Measurements from ENCODE around the gene AVPR2.

The AVPR2 gene

GRCh38 chrX:153865321-153865580, 39.2 kb upstream of the AVPR2 start:
- H3K4me1 ChIP-seq (ENCODE audit: control insufficient read depth, insufficient read depth, low read length): peaks cover 6% of the 10 kb centered on the region; the same call in 1 of the 2 replicates
- H3K36me3 ChIP-seq (ENCODE audit: control insufficient read depth, insufficient read depth, low read length): peaks cover 9% of the 10 kb centered on the region
- H3K9me3 ChIP-seq (ENCODE audit: control insufficient read depth, insufficient read depth, low read length): peaks cover 39% of the 10 kb centered on the region
- no peak overlapping the region for H3K4me3 ChIP-seq (ENCODE audit: low read depth, low read length)
- H3K27ac ChIP-seq (ENCODE audit: low read depth, low read length): no peak overlapping the region
- no peak overlapping the region for H3K9ac ChIP-seq (ENCODE audit: low read depth, low read length)
- no peaks in the 10 kb centered on the region for H3K27me3 ChIP-seq (ENCODE audit: control insufficient read depth, insufficient read depth, low read length)

- H3K27me3 ChIP-seq (ENCODE audit: control insufficient read depth, insufficient read depth, low read length): no peaks in the 10 kb centered on the region
- H3K4me1 ChIP-seq (ENCODE audit: control insufficient read depth, insufficient read depth, low read length): peaks cover 6% of the 10 kb centered on the region; the same call in 1 of the 2 replicates
Observed at GRCh38 chrX:153865685-153866084, 38.8 kb upstream of the AVPR2 start.

GRCh38 chrX:153866302-153867019, 38.0 kb upstream of the AVPR2 start:
- peaks cover 11% of the 10 kb centered on the region for H3K36me3 ChIP-seq (ENCODE audit: control insufficient read depth, insufficient read depth, low read length)
- no peak overlapping the region for H3K27ac ChIP-seq (ENCODE audit: low read depth, low read length)
- peaks cover 6% of the 10 kb centered on the region; the same call in 1 of the 2 replicates for H3K4me1 ChIP-seq (ENCODE audit: control insufficient read depth, insufficient read depth, low read length)
- H3K4me3 ChIP-seq (ENCODE audit: low read depth, low read length): no peak overlapping the region
- H3K27me3 ChIP-seq (ENCODE audit: control insufficient read depth, insufficient read depth, low read length): no peaks in the 10 kb centered on the region
- H3K9ac ChIP-seq (ENCODE audit: low read depth, low read length): no peak overlapping the region
- H3K9me3 ChIP-seq (ENCODE audit: control insufficient read depth, insufficient read depth, low read length): peaks cover 45% of the 10 kb centered on the region

More at GRCh38 chrX:153865685-153866084, 38.8 kb upstream of the AVPR2 start:
- no peak overlapping the region for H3K27ac ChIP-seq (ENCODE audit: low read depth, low read length)
- H3K4me3 ChIP-seq (ENCODE audit: low read depth, low read length): no peak overlapping the region
- peaks cover 11% of the 10 kb centered on the region for H3K36me3 ChIP-seq (ENCODE audit: control insufficient read depth, insufficient read depth, low read length)
- peaks cover 42% of the 10 kb centered on the region for H3K9me3 ChIP-seq (ENCODE audit: control insufficient read depth, insufficient read depth, low read length)
- H3K9ac ChIP-seq (ENCODE audit: low read depth, low read length): no peak overlapping the region

DNA sequence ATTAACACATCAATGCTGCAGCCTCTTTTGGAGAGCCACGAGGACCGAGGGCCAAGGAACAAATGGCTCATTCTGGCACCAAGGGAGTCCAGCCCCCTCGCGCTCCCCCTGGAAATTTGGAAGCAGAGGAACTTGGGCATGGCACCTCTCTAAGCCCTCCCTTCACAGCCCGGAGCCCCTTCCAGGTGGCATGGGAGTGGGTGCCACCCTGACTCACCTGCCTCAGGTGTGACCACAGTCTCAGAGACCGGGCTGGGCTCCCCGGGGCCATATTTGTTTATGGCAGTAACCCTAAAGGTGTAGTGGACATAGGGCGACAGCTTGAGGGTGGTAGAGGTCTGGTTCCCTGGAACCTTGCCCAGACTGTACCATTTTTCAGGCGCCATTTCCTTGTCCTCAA, 37.3 kb upstream of the AVPR2 start:
- H3K4me1 ChIP-seq (ENCODE audit: control insufficient read depth, insufficient read depth, low read length): peaks cover 6% of the 10 kb centered on the region; the same call in 1 of the 2 replicates

DNA sequence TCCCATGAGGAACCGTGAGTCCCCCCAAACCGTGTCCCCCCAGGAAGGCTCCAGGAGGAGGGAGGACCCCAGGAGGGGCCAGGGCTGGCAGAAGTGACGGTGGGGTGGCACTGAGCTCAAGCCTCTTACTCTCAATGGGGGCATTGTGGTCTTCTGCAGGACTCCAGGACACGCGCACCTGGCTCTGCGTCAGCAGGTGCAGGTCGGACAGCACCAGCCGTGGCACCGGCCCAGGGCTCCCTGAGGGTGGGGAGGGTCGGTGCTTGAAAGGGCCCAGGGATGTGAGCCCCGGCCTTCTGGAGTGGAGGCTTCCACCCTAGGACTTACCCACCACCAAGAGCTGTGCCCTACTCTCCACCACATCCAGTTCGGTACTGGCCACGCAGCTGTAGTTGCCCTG, 36.8 kb upstream of the AVPR2 start:
- H3K9me3 ChIP-seq (ENCODE audit: control insufficient read depth, insufficient read depth, low read length): peaks cover 48% of the 10 kb centered on the region
- H3K4me3 ChIP-seq (ENCODE audit: low read depth, low read length): no peak overlapping the region
- no peak overlapping the region for H3K9ac ChIP-seq (ENCODE audit: low read depth, low read length)
- H3K36me3 ChIP-seq (ENCODE audit: control insufficient read depth, insufficient read depth, low read length): peaks cover 11% of the 10 kb centered on the region
- no peak overlapping the region for H3K27ac ChIP-seq (ENCODE audit: low read depth, low read length)
- peaks cover 4% of the 10 kb centered on the region; the same call in 1 of the 2 replicates for H3K4me1 ChIP-seq (ENCODE audit: control insufficient read depth, insufficient read depth, low read length)
- no peaks in the 10 kb centered on the region for H3K27me3 ChIP-seq (ENCODE audit: control insufficient read depth, insufficient read depth, low read length)

More for the DNA sequence above, 37.3 kb upstream of the AVPR2 start:
- no peak overlapping the region for H3K27ac ChIP-seq (ENCODE audit: low read depth, low read length)
- H3K9ac ChIP-seq (ENCODE audit: low read depth, low read length): no peak overlapping the region
- no peak overlapping the region for H3K4me3 ChIP-seq (ENCODE audit: low read depth, low read length)
- H3K9me3 ChIP-seq (ENCODE audit: control insufficient read depth, insufficient read depth, low read length): peaks cover 47% of the 10 kb centered on the region
- peaks cover 11% of the 10 kb centered on the region for H3K36me3 ChIP-seq (ENCODE audit: control insufficient read depth, insufficient read depth, low read length)
- no peaks in the 10 kb centered on the region for H3K27me3 ChIP-seq (ENCODE audit: control insufficient read depth, insufficient read depth, low read length)

DNA sequence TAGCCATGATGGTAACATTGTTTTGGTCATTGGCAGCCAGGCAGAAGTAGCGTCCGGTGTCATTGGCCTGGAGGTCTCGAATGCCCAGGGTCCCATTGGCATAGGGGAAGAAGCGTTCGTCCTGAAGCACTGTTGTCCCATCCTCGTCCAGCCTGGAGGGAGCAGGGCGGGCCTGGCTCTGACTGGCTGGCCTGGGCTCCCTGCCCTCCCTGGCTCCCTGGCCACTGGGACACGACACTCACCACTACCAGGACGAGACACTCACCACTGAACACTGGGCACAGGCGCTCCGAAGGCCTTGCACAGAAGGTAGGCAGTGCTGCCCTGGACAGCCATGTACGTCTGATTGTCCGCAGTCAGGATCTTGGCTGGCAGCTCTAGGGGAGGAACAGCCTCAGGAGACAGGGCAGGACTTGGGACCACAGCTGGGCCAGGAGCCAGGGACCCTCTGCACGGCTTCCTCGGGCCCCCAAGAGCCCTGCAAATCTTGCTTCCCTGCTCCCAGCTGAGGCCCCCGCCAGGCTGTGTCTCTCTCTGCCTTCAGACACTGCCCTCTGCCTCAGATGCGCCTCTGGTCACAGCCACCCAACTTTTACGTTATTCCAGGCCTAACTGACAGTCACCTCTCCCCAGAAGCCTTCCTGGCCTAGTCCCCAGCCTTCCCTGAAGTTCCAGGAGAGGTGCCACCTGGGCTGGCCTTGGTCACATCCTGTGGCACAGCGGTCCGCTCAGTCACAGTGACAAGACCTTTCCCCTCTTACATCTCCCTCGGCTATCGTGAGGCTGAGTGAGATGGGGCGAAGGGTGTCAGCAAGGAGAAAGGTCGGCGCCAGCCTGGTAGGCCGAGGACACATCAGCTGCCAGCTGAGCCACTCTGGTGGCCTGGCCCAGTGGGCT, 35.6 kb upstream of the AVPR2 start:
- Histone ChIP-seq H3K27ac (ENCODE audit: low read depth, low read length) (no peak overlapping the region), H3K27me3 (ENCODE audit: control insufficient read depth, insufficient read depth, low read length) (no peaks in the 10 kb centered on the region), H3K36me3 (ENCODE audit: control insufficient read depth, insufficient read depth, low read length) (peaks cover 11% of the 10 kb centered on the region; the same call in 1 of the 2 replicates), H3K4me1 (ENCODE audit: control insufficient read depth, insufficient read depth, low read length) (no peaks in the 10 kb centered on the region), H3K4me3 (ENCODE audit: low read depth, low read length) (no peak overlapping the region), H3K9ac (ENCODE audit: low read depth, low read length) (no peak overlapping the region), H3K9me3 (ENCODE audit: control insufficient read depth, insufficient read depth, low read length) (peaks cover 44% of the 10 kb centered on the region)

DNA sequence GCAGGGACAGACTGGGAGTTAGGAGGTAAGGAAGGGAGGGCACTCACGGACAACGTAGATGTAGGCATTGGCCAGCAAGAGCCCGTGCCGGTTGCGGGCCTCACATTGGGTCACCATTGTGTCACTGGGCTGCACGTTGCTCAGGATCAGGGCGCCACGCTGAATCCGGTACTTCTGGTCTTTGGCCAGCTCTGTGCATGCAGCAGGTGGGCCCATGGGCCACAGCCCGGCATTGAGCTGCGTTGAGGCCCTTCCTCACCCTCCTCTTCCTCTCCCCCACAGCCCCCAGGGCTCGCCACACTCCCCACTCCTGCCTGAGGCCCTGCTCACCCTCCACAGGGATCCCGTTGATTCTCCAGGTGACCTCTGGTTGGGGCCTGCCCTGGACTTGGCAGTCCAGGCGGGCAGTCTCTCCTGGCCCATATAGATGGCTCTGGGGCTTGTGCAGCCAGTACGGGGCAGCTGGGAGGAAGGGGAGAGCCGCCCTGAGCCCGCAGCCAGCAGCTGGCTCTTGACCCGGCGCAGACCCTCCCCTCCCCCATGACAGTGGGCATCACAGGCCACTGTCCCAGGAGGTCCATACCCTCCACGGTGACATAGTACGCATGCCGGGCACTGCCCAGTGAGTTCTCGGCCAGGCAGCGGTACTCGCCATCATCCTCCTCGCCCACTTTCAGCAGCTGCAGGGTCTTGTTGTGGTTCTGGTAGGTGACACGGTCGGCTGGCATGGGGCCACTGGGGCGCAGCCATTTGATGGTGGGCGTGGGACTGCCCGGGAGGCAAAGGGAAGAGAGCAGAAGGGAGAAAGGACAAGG, 34.8 kb upstream of the AVPR2 start:
- Histone ChIP-seq H3K36me3 (ENCODE audit: control insufficient read depth, insufficient read depth, low read length) (peaks cover 11% of the 10 kb centered on the region; the same call in 1 of the 2 replicates), H3K27ac (ENCODE audit: low read depth, low read length) (no peak overlapping the region), H3K4me3 (ENCODE audit: low read depth, low read length) (no peak overlapping the region), H3K9ac (ENCODE audit: low read depth, low read length) (no peak overlapping the region), H3K9me3 (ENCODE audit: control insufficient read depth, insufficient read depth, low read length) (peaks cover 42% of the 10 kb centered on the region), H3K27me3 (ENCODE audit: control insufficient read depth, insufficient read depth, low read length) (no peaks in the 10 kb centered on the region), H3K4me1 (ENCODE audit: control insufficient read depth, insufficient read depth, low read length) (no peaks in the 10 kb centered on the region)

GRCh38 chrX:153870288-153870690, 34.2 kb upstream of the AVPR2 start:
- H3K4me3 ChIP-seq (ENCODE audit: low read depth, low read length): no peak overlapping the region
- no peaks in the 10 kb centered on the region for H3K4me1 ChIP-seq (ENCODE audit: control insufficient read depth, insufficient read depth, low read length)
- no peak overlapping the region for H3K27ac ChIP-seq (ENCODE audit: low read depth, low read length)
- no peak overlapping the region for H3K9ac ChIP-seq (ENCODE audit: low read depth, low read length)
- no peaks in the 10 kb centered on the region for H3K27me3 ChIP-seq (ENCODE audit: control insufficient read depth, insufficient read depth, low read length)
- H3K36me3 ChIP-seq (ENCODE audit: control insufficient read depth, insufficient read depth, low read length): peaks cover 11% of the 10 kb centered on the region; the same call in 1 of the 2 replicates
- H3K9me3 ChIP-seq (ENCODE audit: control insufficient read depth, insufficient read depth, low read length): peaks cover 42% of the 10 kb centered on the region

GRCh38 chrX:153870791-153871360, 33.6 kb upstream of the AVPR2 start:
- no peaks in the 10 kb centered on the region for H3K27me3 ChIP-seq (ENCODE audit: control insufficient read depth, insufficient read depth, low read length)
- H3K9me3 ChIP-seq (ENCODE audit: control insufficient read depth, insufficient read depth, low read length): peaks cover 39% of the 10 kb centered on the region
- H3K9ac ChIP-seq (ENCODE audit: low read depth, low read length): no peak overlapping the region
- H3K4me3 ChIP-seq (ENCODE audit: low read depth, low read length): no peak overlapping the region
- H3K27ac ChIP-seq (ENCODE audit: low read depth, low read length): no peak overlapping the region
- H3K4me1 ChIP-seq (ENCODE audit: control insufficient read depth, insufficient read depth, low read length): no peaks in the 10 kb centered on the region
- H3K36me3 ChIP-seq (ENCODE audit: control insufficient read depth, insufficient read depth, low read length): peaks cover 11% of the 10 kb centered on the region; the same call in 1 of the 2 replicates

GRCh38 chrX:153871451-153871850, 33.0 kb upstream of the AVPR2 start:
- Histone ChIP-seq H3K27me3 (ENCODE audit: control insufficient read depth, insufficient read depth, low read length) (no peaks in the 10 kb centered on the region), H3K27ac (ENCODE audit: low read depth, low read length) (no peak overlapping the region), H3K9me3 (ENCODE audit: control insufficient read depth, insufficient read depth, low read length) (peaks cover 40% of the 10 kb centered on the region), H3K9ac (ENCODE audit: low read depth, low read length) (no peak overlapping the region), H3K4me1 (ENCODE audit: control insufficient read depth, insufficient read depth, low read length) (no peaks in the 10 kb centered on the region), H3K36me3 (ENCODE audit: control insufficient read depth, insufficient read depth, low read length) (peaks cover 11% of the 10 kb centered on the region; the same call in 1 of the 2 replicates), H3K4me3 (ENCODE audit: low read depth, low read length) (no peak overlapping the region)
